Duodenal mucosa (tissue), 2 donors: ENCODE data around the gene ABCA5.
"Not testable (repeated sequence)": the region's sequence is repeated elsewhere in the genome, so short reads cannot be mapped to it uniquely, and the experiment has no call there.

Source experiments
- H3K27ac ChIP-seq: one replicate; pipeline ENCODE4 v1.7.0; 2013; ENCODE audit warnings: low read depth, low read length
- H3K27me3 ChIP-seq, 2 donors: one replicate each; pipeline ENCODE4 v1.7.0; 2013; ENCODE audit warnings: low read length in 2 of 2, control low read depth in 1 of 2; ENCODE audit not compliant: insufficient read depth in 2 of 2, control insufficient read depth in 1 of 2
- H3K36me3 ChIP-seq, 2 donors: one replicate each; pipeline ENCODE4 v1.7.0; 2013; ENCODE audit warnings: low read length in 2 of 2, control low read depth in 1 of 2; ENCODE audit not compliant: insufficient read depth in 2 of 2, control insufficient read depth in 1 of 2
- H3K4me1 ChIP-seq, 2 donors: one replicate each; pipeline ENCODE4 v1.7.0; 2013; ENCODE audit warnings: low read length in 2 of 2, control low read depth in 1 of 2; ENCODE audit not compliant: insufficient read depth in 2 of 2, control insufficient read depth in 1 of 2
- H3K4me3 ChIP-seq, 2 donors: one replicate each; pipeline ENCODE4 v1.7.0; 2013; ENCODE audit warnings: low read length in 2 of 2, low read depth in 1 of 2
- H3K9ac ChIP-seq, 2 donors: one replicate each; pipeline ENCODE4 v1.7.0; 2013; ENCODE audit warnings: low read length in 2 of 2, low read depth in 1 of 2
- H3K9me3 ChIP-seq, 2 donors: one replicate each; pipeline ENCODE4 v1.7.0; 2013; ENCODE audit warnings: low read length in 2 of 2, control low read depth in 1 of 2; ENCODE audit not compliant: control insufficient read depth in 1 of 2

Gene ABCA5

DNA sequence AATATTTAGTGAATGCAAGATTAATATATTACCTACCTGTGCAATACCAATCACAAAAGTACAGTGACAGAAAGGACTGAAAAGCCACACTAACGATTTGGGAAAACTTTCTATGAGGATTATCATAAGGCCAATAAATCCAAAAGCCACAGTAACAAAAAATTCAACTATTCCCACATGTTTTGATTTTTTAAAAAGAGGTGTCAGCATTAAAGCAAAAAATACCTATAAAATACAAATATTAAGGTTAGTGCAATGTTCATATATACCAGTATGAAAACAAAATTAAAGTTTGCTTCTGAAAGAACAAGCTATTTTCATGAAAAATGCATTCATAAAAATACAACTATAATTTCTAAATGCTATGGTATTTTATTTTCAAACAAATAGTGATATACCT lies 24.3 kb downstream of the ABCA5 start:
- Histone ChIP-seq H3K4me1 (no peaks in the 10 kb centered on the region), H3K27me3 (no peaks in the 10 kb centered on the region), H3K27ac (no peak overlapping the region), H3K4me3 (no peak overlapping the region), H3K9me3 (no peaks in the 10 kb centered on the region), H3K9ac (no peak overlapping the region), H3K36me3 (peaks cover 0 to 7% of the 10 kb centered on the region in 2 donors)

DNA sequence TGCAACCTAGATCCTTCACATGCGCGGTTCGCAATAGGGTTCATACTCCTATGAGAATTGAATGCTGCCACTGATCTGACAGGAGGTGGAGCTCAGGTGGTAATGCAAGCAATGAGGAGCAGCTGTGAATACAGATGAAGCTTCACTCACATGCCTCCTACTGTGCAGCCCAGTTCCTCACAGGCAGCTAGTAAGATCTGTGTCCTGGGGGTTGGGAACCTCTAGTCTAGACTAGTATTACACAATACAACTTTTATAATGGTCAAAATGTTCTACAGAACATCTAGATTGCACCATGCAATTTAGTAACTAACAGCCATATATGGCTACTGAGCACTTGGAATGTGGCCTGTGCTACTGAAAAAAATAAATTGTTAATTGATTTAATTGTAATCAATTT lies 26.7 kb downstream of the ABCA5 start:
- Histone ChIP-seq H3K27me3 (no peaks in the 10 kb centered on the region), H3K9me3 (no peaks in the 10 kb centered on the region), H3K4me1 (no peaks in the 10 kb centered on the region), H3K27ac (no peak overlapping the region), H3K9ac (no peak overlapping the region), H3K36me3 (peaks cover 0 to 3% of the 10 kb centered on the region in 2 donors), H3K4me3 (no peak overlapping the region)

DNA sequence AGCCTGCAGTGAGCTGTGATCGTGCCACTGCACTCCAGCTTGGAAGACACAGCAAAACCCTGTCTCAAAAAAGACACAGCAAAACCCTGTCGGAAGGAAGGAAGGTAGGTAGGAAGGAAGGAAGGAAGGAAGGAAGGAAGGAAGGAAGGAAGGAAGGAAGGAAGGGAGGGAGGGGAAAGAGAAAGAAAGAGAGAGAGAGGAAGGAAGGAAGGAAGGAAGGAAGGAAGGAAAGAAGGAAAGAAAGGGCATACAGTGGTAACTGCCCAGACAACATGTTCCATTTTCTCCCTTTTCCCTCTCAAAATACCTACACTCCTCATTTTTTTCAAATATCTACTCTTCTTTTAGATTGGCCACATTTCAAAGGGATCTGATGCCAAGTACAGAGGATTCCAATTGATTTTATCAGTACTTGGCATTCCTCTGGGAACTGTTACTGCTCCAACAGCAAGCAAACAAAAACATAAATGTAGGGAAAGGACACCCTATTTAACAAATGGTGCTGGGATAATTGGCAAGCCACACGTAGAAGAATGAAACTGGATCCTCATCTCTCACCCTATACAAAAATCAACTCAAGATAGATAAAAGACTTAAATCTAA lies 28.7 kb downstream of the ABCA5 start:
- H3K9me3 ChIP-seq, H3K27ac ChIP-seq: not testable (repeated sequence)
- peaks cover 4 to 17% of the 10 kb centered on the region in 2 donors for H3K36me3 ChIP-seq

DNA sequence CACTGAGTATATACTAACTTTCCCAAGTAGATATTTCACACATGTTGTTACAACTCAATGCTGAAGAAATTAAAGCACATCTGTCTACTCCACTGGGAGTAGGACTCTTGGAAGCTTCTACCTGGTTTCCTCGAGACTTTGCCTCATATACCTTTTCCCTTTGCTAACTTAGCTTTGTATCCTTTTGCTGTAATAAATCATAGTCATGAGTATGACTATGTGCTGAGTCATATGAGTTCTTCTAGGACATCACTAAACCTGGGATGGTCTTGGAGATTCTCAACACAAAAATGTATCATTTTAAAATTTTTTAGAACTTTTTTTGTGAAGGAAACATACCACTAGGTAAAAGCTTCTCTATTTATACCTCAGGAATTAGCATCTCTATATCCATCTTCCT lies 39.8 kb downstream of the ABCA5 start:
- no peak overlapping the region for H3K9ac ChIP-seq
- H3K4me3 ChIP-seq = no peak overlapping the region
- H3K4me1 ChIP-seq = no peaks in the 10 kb centered on the region
- H3K36me3 ChIP-seq = peaks cover 21 to 32% of the 10 kb centered on the region in 2 donors
- no peaks in the 10 kb centered on the region for H3K9me3 ChIP-seq
- no peak overlapping the region for H3K27ac ChIP-seq
- H3K27me3 ChIP-seq = no peaks in the 10 kb centered on the region

More for the DNA sequence above, 28.7 kb downstream of the ABCA5 start:
- H3K27me3 ChIP-seq, H3K4me3 ChIP-seq, H3K4me1 ChIP-seq, H3K9ac ChIP-seq: not testable (repeated sequence)

DNA sequence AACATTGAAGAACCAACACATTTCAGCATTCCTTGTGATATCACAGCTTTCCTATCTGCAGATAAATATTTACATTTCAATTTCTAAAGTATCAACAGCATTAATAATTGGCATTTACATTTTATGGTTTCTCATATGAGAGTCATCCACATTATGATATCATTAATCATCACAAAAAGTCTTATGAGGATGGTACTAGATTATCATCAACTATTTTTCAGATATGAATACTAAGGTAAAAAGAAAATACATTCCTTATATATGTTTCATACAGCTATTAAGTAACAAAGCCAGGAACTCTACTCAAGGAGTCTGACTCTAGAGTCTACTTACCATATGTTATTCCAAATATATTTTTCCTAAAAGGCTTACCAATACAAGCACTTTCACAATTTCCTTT lies 40.7 kb downstream of the ABCA5 start:
- Histone ChIP-seq H3K9me3 (no peaks in the 10 kb centered on the region), H3K27me3 (no peaks in the 10 kb centered on the region), H3K27ac (no peak overlapping the region), H3K4me1 (no peaks in the 10 kb centered on the region), H3K4me3 (no peak overlapping the region), H3K9ac (no peak overlapping the region), H3K36me3 (peaks cover 21 to 34% of the 10 kb centered on the region in 2 donors)

DNA sequence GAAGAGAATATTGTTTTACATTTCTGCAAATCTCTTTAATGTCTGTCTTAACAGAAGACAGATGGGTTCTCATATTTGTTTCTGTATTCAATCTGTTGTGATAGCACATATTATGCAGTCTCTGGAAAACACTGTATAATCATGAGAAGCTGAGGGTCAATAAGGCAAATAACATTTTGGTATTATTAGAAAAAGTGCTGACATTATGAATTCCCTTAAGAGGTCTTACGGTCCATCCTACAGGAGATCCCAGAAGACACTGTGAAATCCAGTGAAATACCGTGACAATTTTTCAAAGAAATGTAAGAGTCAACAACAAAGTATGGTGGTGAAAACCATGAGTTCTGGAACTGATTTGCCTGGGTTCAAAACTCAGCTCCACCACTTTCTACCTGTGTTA lies 42.3 kb downstream of the ABCA5 start:
- peaks cover 21 to 31% of the 10 kb centered on the region in 2 donors for H3K36me3 ChIP-seq
- H3K4me1 ChIP-seq = no peaks in the 10 kb centered on the region
- H3K27me3 ChIP-seq = no peaks in the 10 kb centered on the region
- H3K9ac ChIP-seq = peak overlapping the region in 1 of 2 donors; percentile 10
- no peak overlapping the region for H3K27ac ChIP-seq
- no peaks in the 10 kb centered on the region for H3K9me3 ChIP-seq
- H3K4me3 ChIP-seq = no peak overlapping the region

DNA sequence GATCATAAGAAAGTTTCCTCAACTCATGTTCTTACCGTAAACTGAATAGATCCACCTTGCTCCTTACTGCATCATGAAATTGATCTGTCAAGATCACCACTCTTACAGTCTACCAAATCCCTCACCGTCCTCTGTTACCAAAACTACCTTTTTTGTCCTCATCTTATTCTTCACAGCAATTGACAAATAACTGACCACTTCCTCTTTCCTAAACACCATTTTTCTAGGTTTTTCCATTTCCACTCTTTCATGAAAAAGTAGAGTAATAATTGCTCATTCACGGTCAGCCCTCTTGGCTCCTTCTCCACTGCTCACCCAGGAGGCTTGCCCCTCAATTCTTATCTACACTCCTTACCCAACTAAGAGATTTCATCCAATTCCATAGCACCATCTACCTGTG lies 44.9 kb downstream of the ABCA5 start:
- Histone ChIP-seq H3K36me3 (peaks cover 17 to 26% of the 10 kb centered on the region in 2 donors), H3K27ac (no peak overlapping the region), H3K4me1 (no peaks in the 10 kb centered on the region), H3K9ac (no peak overlapping the region), H3K9me3 (no peaks in the 10 kb centered on the region), H3K4me3 (no peak overlapping the region), H3K27me3 (no peaks in the 10 kb centered on the region)

DNA sequence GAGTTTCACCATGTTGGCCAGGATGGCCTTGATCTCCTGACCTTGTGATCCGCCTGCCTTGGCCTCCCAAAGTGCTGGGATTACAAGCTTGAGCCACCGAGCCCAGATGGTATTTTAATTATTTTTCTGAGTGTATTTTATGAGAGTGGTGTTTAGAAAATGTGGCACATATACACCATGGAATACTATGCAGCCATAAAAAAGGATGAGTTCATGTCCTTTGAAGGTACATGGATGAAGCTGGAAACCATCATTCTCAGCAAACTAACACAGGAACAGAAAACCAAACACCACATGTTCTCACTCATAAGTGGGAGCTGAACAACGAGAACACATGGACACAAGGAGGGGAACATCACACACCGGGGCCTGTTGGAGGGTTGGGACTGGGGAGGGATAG lies 50.7 kb downstream of the ABCA5 start:
- H3K4me1 ChIP-seq, H3K9ac ChIP-seq, H3K27me3 ChIP-seq, H3K27ac ChIP-seq, H3K9me3 ChIP-seq, H3K4me3 ChIP-seq: not testable (repeated sequence)
- peaks cover 0 to 11% of the 10 kb centered on the region in 2 donors for H3K36me3 ChIP-seq

DNA sequence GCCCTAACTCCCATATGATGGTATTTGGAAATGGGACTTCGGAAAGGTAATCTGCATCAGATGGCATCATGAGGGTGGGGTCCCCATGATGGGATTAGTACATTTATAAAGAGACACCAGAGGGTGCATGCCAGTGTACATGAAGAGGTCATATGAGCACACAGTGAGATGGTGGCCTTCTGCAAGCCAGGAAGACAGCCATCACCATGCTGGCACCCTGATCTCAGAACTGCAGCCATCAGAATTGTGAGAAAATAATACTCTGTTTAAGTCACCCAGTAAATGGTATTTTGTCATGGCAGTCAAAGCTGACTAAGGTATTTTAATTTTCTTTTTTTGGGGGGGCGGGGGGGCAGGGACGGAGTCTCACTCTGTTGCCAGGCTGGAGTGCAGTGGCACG lies 51.2 kb downstream of the ABCA5 start:
- no peaks in the 10 kb centered on the region for H3K9me3 ChIP-seq
- no peaks in the 10 kb centered on the region for H3K27me3 ChIP-seq
- peaks cover 0 to 11% of the 10 kb centered on the region in 2 donors for H3K36me3 ChIP-seq
- no peaks in the 10 kb centered on the region for H3K4me1 ChIP-seq
- no peak overlapping the region for H3K27ac ChIP-seq
- no peak overlapping the region for H3K4me3 ChIP-seq
- H3K9ac ChIP-seq = no peak overlapping the region

DNA sequence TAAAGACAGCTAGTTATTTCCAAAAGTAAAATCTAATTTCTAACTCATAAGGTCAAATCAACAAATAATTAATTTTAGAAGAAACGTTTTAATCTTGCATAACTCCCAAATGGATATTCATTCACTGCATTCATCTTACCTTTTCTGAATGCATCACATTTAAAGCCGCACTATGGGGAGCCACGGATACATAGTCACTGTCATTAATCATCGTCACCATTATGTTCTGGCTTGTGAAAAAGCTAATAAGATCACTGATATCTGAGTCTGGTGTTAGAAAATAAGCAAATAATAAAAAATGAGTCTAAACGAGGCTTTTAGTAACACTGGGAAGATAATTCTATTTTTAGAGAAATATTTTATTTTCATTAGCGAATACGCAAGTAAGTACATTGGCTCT lies 55.9 kb downstream of the ABCA5 start:
- H3K4me3 ChIP-seq = no peak overlapping the region
- H3K4me1 ChIP-seq = no peaks in the 10 kb centered on the region
- H3K27me3 ChIP-seq = no peaks in the 10 kb centered on the region
- H3K27ac ChIP-seq = no peak overlapping the region
- H3K9me3 ChIP-seq = no peaks in the 10 kb centered on the region
- peaks cover 0 to 3% of the 10 kb centered on the region in 2 donors for H3K36me3 ChIP-seq
- H3K9ac ChIP-seq = no peak overlapping the region
